ENCODE measurements around the gene CRTAP.
"Not testable (repeated sequence)": the region's sequence is repeated elsewhere in the genome, so short reads cannot be mapped to it uniquely, and the experiment has no call there.

The CRTAP gene

GRCh38 chr3:33100229-33100628, 13.6 kb upstream of the CRTAP start:
- no peak for DNase-seq

- no peak for DNase-seq
These were observed 10.8 kb upstream of the CRTAP start for GRCh38 chr3:33103034-33103433.

DNA sequence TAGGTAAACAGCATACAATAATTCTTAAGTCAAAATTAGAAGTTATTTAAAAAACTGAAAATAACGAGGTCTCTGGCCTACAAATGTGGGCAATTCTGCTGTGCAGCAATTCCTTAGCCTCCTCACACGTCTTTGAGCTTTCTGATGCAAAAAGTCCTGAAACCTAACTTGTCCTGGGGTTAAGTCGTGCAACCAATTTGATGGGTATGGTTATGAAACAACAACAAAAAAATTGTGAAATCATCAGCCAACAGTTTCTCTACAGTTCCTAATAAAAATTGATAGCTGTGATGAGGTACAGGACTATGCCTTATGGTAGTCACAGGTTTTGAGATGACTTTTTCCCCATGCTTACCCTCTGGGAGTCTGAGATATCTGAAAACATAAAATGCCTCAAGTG, 10.3 kb upstream of the CRTAP start:
- DNase-seq: no peak

DNA sequence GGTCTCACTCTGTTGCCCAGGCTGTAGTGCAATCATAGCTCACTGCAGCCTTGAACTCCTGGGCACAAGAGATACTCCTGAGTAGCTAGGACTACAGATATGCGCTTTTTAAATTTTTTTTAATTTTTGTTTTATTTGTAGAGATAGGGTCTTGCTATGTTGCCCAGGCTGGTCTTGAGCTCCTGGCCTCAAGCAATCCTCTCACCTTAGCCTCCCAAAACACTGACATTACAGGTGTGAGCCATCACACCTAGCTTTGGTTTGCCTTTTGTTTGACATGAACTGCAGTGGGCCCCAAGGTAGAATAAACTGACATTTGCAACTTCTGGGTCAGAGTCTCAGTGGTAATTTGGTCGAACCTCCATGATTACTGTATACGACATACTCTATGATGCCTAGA, 9.0 kb upstream of the CRTAP start:
- DNase-seq: no peak

GRCh38 chr3:33105341-33105948, 8.4 kb upstream of the CRTAP start:
- DNase-seq: no peak

- DNase-seq: not testable (repeated sequence)
These were observed 7.0 kb upstream of the CRTAP start for GRCh38 chr3:33106854-33107253.

- no peak for DNase-seq
These were observed 2.2 kb upstream of the CRTAP start for GRCh38 chr3:33111581-33111980.

- no peak for DNase-seq
These were observed 809 bp downstream of the CRTAP start for GRCh38 chr3:33114622-33115023.

GRCh38 chr3:33115024-33115768, 1.4 kb downstream of the CRTAP start:
- DNase-seq: no peak

GRCh38 chr3:33117461-33117860, 3.6 kb downstream of the CRTAP start:
- DNase-seq: no peak

- no peak for DNase-seq
These were observed 6.1 kb downstream of the CRTAP start for GRCh38 chr3:33119891-33120290.

- no peak for DNase-seq
These were observed 9.2 kb downstream of the CRTAP start for GRCh38 chr3:33122991-33123390.

- no peak for DNase-seq
These were observed 10.8 kb downstream of the CRTAP start for GRCh38 chr3:33124638-33125037.

GRCh38 chr3:33125840-33126239, 12.0 kb downstream of the CRTAP start:
- DNase-seq: no peak

GRCh38 chr3:33128706-33129105, 14.9 kb downstream of the CRTAP start:
- no peak for DNase-seq

DNA sequence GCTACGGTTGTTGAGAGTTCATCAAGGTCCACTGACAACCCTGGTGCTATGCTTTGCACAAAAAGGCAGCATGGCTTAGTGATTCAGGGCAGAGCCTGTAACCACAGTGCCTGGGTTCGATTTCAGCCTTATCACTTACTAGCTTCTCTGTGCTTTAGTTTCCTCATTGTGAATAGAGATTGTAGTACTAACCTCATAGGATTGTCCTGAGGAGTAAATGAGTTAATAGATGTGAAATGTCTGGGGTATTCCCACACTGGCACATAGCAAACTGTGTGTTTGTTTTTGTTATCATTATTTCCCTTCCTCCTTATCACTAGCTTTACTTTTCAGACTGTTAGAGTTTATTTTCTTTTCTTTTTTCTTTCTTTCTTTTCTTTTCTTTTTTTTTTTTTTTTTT, 16.3 kb downstream of the CRTAP start:
- no peak for DNase-seq

DNA sequence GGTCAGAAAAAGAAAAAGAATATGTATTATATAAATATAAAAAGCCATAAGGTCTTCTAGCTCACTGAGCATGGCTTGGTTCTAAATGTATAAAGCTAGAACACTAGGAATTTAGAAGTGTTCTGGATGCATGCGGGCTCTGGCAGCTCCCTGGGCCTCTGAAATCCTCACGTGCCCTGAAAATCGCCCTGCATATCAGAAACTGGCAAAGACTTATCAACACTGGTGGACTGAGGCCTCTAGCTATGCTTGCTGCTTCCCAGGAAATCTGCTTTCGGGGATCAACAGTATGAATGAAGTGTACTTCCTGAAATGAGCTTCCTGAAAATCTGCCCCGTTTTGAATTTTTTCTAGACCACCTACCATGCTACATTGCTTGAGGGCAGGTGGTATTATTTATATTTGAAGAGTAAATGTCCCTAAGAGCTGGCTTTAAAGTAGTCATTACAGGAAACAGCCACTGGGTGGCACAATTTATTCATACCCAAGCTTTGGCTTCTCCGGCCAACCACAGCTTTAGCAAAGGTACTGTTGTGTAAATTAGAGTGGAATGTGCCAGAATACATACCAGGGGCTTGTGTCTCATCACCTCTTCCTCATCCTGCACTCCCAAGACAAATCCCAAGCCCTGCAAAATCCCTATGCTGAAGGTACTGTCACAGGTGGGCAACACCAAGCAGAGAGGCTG, 17.7 kb downstream of the CRTAP start:
- DNase-seq: no peak

GRCh38 chr3:33132019-33132360, 18.2 kb downstream of the CRTAP start:
- no peak for DNase-seq

DNA sequence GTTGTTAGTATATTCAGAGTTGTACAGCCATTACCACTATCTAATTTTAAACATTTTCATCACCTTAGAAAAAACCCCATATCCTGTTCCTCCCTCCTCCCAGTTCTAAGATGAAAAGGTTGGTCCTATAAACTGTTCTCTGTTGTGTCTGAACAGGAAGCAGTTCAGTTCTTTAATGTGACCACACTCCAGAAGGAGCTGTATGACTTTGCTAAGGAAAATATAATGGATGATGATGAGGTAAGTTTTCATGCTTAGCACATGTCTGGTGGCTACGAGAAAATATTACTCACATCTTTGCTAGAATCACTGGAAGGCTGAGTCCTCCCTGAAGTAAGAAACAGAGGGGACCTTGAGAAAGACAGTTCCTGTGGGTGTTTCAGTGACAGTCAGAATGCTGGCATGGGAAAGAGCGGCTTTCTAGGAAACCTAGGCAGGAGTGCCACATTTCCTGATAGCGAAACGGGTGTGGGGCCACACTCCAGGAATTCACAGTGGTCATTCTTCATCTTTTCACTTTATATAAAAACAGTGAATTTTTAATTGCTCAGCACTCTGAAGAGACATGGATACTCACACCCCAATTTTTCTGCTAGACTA, 20.3 kb downstream of the CRTAP start:
- DNase-seq: no peak

DNA sequence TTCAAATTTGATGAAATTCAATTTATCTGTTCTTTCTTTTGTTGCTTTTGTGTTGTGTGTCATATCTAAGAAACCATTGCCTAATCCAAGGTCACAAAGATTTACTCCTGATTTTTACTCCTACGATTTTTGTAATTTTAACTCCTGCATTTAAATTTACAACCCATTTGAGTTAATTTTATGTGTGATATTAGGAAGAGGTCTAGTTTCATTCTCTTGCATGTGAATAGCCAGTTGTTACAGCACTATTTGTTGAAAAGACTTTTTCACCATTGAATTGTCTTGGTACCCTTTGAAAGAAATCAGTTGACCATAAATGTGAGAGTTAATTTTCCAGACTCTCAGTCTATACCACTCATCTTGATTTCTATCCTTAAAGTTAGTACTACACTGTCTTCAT, 23.9 kb downstream of the CRTAP start:
- DNase-seq: no peak

DNA sequence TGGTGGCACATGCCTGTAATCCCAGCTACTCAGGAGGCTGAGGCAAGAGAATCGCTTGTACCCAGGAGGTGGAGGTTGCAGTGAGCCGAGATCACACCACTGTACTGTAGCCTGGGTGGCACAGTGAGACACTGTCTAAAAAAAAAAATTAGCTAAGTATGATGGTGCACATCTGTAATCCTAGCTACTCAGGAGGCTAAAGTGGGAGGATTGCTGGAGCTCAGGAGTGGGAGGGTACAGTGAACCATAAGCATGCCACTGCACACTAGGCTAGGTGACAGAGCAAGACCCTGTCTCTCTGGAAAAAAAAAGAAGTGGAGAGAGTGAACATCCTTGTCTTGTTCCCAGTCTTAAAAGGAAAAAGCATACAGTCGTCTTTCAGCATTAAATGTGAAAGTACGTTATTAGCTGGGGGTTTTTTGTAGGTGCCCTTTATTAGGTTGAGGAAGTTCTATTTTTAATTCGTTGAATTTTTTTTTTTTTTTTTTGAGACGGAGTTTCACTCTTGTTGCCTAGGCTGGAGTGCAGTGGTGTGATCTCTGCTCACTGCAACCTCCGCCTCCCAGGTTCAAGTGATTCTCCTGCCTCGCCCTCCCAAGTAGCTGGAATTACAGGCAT, 25.3 kb downstream of the CRTAP start:
- DNase-seq: not testable (repeated sequence)

DNA sequence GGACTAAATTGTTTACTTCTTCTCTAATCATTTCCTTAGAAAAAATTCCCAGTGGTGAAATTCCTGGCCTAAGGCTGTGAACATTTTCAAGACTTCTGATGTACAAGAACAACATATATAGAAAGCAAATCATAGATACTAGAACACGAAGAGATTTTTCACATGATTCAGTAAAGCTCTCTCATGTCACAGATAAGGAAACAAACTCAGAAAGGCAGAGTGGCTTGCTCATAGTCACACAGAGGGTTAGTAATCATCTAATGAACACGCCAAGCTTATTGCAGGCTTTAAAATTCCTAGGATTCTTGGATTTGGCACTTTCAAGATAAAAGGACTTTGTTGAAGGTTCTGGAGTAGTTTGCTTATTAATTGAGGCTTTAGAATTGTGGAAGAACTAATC, 26.2 kb downstream of the CRTAP start:
- no peak for DNase-seq

GRCh38 chr3:33141006-33141405, 27.2 kb downstream of the CRTAP start:
- no peak for DNase-seq

GRCh38 chr3:33144433-33144832, 30.6 kb downstream of the CRTAP start:
- DNase-seq: no peak
